ENCODE measurements around the gene RANGAP1.

- TF ChIP-seq CTCF (IDR thresholded peaks at IDR 0.05; ENCODE audit: borderline replicate concordance, extremely low read depth, low read length, poor library complexity, severe bottlenecking) (no peak), EZH2 (IDR thresholded peaks at IDR 0.05; ENCODE audit: borderline replicate concordance, low read depth, low read length, severe bottlenecking) (no peak)
These were observed 22.6 kb upstream of the RANGAP1 start for GRCh38 chr22:41308544-41308947.

Measured in DND-41 (cell line).